K562 (cell line): Measurements from ENCODE around the gene HOXC10. TPM values are rescaled to one million over a fixed set of nuclear protein-coding genes. Genes with fewer than 3 reads are reported as not detected.
A peak's percentile ranks its signal among the peaks of the same experiment; 100 is the strongest.

Source experiments
- BCOR ChIP-seq: fragments of 450-650 bp; IDR thresholded peaks from 2 replicates; pipeline ENCODE4 v1.6.1; 2016
- BRF1 ChIP-seq: IDR thresholded peaks from 3 replicates; pipeline ENCODE4 v1.6.1; 2011; ENCODE audit warnings: borderline replicate concordance, mild to moderate bottlenecking; ENCODE audit not compliant: insufficient read length; ENCODE audit errors: extremely low read depth
- CBFA2T2 ChIP-seq: fragments of 450-650 bp; conservative IDR thresholded peaks from 2 replicates; pipeline ENCODE4 v1.6.1; 2017; ENCODE audit warnings: mild to moderate bottlenecking
- DMBX1 ChIP-seq: fragments of 250-450 bp; sonication (Bioruptor Pico); IDR thresholded peaks from 2 replicates; pipeline ENCODE4 v1.8.0; 2022; ENCODE audit warnings: inconsistent platforms, mild to moderate bottlenecking, moderate library complexity, borderline replicate concordance
- ESRRB ChIP-seq: fragments of 250-450 bp; sonication (Bioruptor Pico); IDR thresholded peaks from 2 replicates; pipeline ENCODE4 v1.5.0; 2020; ENCODE audit warnings: mild to moderate bottlenecking, moderate library complexity, borderline replicate concordance
- ETS1 ChIP-seq: conservative IDR thresholded peaks from 2 replicates; pipeline ENCODE4 v1.6.1; 2011; ENCODE audit warnings: low read depth, mild to moderate bottlenecking, low read length; ENCODE audit not compliant: control insufficient read depth
- GATA2 ChIP-seq: sonication (generic); formaldehyde crosslinking; IDR thresholded peaks from 2 replicates; pipeline ENCODE4 v1.4.0; 2020; ENCODE audit warnings: mild to moderate bottlenecking, missing genetic modification reagents
- HINFP ChIP-seq: fragments of 450-650 bp; conservative IDR thresholded peaks from 2 replicates; pipeline ENCODE4 v1.6.1; 2016; ENCODE audit warnings: missing genetic modification characterization, low read depth, mild to moderate bottlenecking, control low read depth, missing compliant biosample characterization
- HIVEP1 ChIP-seq: fragments of 250-450 bp; sonication (Bioruptor Pico); IDR thresholded peaks from 2 replicates; pipeline ENCODE4 v1.4.0; 2020; ENCODE audit warnings: mild to moderate bottlenecking
- HLTF ChIP-seq: fragments of 450-650 bp; IDR thresholded peaks from 2 replicates; pipeline ENCODE4 v1.6.1; 2016
- ILK ChIP-seq: fragments of 450-650 bp; IDR thresholded peaks from 2 replicates; pipeline ENCODE4 v1.6.1; 2016; ENCODE audit warnings: missing genetic modification characterization, low read depth, mild to moderate bottlenecking, missing compliant biosample characterization, moderate library complexity, borderline replicate concordance
- KAT2B ChIP-seq: IDR thresholded peaks from one replicate; pipeline ENCODE4 v1.6.1; 2012; ENCODE audit warnings: low read depth, mild to moderate bottlenecking, control low read depth, inconsistent platforms, low read length, moderate library complexity
- LEF1 ChIP-seq: fragments of 450-650 bp; IDR thresholded peaks from 2 replicates; pipeline ENCODE4 v1.6.1; 2016; ENCODE audit warnings: mild to moderate bottlenecking
- MAFF ChIP-seq: IDR thresholded peaks from 2 replicates; pipeline ENCODE4 v1.6.1; 2012; ENCODE audit warnings: low read length, improper control_type of control experiment
- NCOA2 ChIP-seq, 2 experiments: fragments of 450-650 bp; IDR thresholded peaks; 2 replicates each; pipeline ENCODE4 v1.6.1; 2018; ENCODE audit warnings: mild to moderate bottlenecking in 2 of 2, moderate library complexity in 1 of 2; ENCODE audit not compliant: partially characterized antibody in 2 of 2
- NELFE ChIP-seq: IDR thresholded peaks from 2 replicates; pipeline ENCODE4 v1.6.1; 2011; ENCODE audit warnings: mild to moderate bottlenecking; ENCODE audit not compliant: insufficient read depth, insufficient read length
- NFE2 ChIP-seq: IDR thresholded peaks from 2 replicates; pipeline ENCODE4 v1.6.1; 2014; ENCODE audit warnings: antibody characterized with exemption, low read depth
- NFIX ChIP-seq: fragments of 250-450 bp; sonication (Bioruptor Pico); IDR thresholded peaks from 2 replicates; pipeline ENCODE4 v1.4.0; 2020; ENCODE audit warnings: low read depth, mild to moderate bottlenecking, moderate library complexity
- NONO ChIP-seq, 2 experiments: fragments of 200-400 bp in 1 of 2; fragments of 450-650 bp in 1 of 2; formaldehyde crosslinking in 1 of 2; IDR thresholded peaks; 2 replicates each; pipeline ENCODE4 v1.6.1; 2017; ENCODE audit warnings: low read depth in 2 of 2, mild to moderate bottlenecking in 2 of 2, moderate library complexity in 2 of 2, low read length in 1 of 2
- NRF1 ChIP-seq, 2 experiments: fragments of 450-650 bp; IDR thresholded peaks in 1 of 2; conservative IDR thresholded peaks in 1 of 2; 2 replicates each; pipeline ENCODE4 v1.6.1; 2014; ENCODE audit warnings: mild to moderate bottlenecking in 2 of 2
- PHTF2 ChIP-seq: fragments of 250-450 bp; sonication (Bioruptor Pico); IDR thresholded peaks from 2 replicates; pipeline ENCODE4 v1.5.0; 2021; ENCODE audit warnings: mild to moderate bottlenecking
- POLR2A ChIP-seq: fragments of 450-650 bp; conservative IDR thresholded peaks from 2 replicates; pipeline ENCODE4 v1.6.1; 2016
- PTRF ChIP-seq: fragments of 450-650 bp; IDR thresholded peaks from 2 replicates; pipeline ENCODE4 v1.6.1; 2016; ENCODE audit warnings: mild to moderate bottlenecking, missing genetic modification characterization, missing compliant biosample characterization
- PTTG1 ChIP-seq: fragments of 450-650 bp; IDR thresholded peaks from 2 replicates; pipeline ENCODE4 v1.6.1; 2016; ENCODE audit warnings: low read depth, mild to moderate bottlenecking, missing genetic modification characterization, missing compliant biosample characterization
- SP2 ChIP-seq: IDR thresholded peaks from 2 replicates; pipeline ENCODE4 v1.6.1; 2011; ENCODE audit warnings: mild to moderate bottlenecking, low read depth, low read length, moderate library complexity; ENCODE audit not compliant: poor library complexity, severe bottlenecking; ENCODE audit errors: extremely low read depth
- SRSF3 ChIP-seq: fragments of 200-400 bp; formaldehyde crosslinking; IDR thresholded peaks from 2 replicates; pipeline ENCODE4 v1.6.1; 2016; ENCODE audit warnings: mild to moderate bottlenecking, low read length, moderate library complexity; ENCODE audit not compliant: insufficient read depth
- TAF7 ChIP-seq: fragments of 450-650 bp; IDR thresholded peaks from 2 replicates; pipeline ENCODE4 v1.6.1; 2016; ENCODE audit warnings: missing genetic modification characterization, missing compliant biosample characterization
- XRCC3 ChIP-seq: fragments of 450-650 bp; IDR thresholded peaks from 2 replicates; pipeline ENCODE4 v1.6.1; 2017; ENCODE audit warnings: mild to moderate bottlenecking, moderate library complexity
- ZNF175 ChIP-seq: fragments of 200-800 bp; sonication (Bioruptor generic); IDR thresholded peaks from 2 replicates; pipeline ENCODE4 v1.6.1; 2016; ENCODE audit warnings: low read depth, mild to moderate bottlenecking, missing genetic modification characterization, missing compliant biosample characterization
- ZNF444 ChIP-seq: fragments of 250-450 bp; sonication (Bioruptor Pico); IDR thresholded peaks from 2 replicates; pipeline ENCODE4 v1.4.0; 2020; ENCODE audit warnings: mild to moderate bottlenecking, moderate library complexity
- ZNF584 ChIP-seq: fragments of 200-800 bp; sonication (Bioruptor generic); IDR thresholded peaks from 2 replicates; pipeline ENCODE4 v1.6.1; 2016; ENCODE audit warnings: low read depth, mild to moderate bottlenecking, missing genetic modification characterization, missing compliant biosample characterization
- polyA plus RNA-seq, 8 experiments: library from polyadenylated mRNA; depleted of rRNA in 4 of 8; stranded (reverse) in 5 of 8; unstranded in 3 of 8; fragments of >200 nt; fragmentation: Nextera tagmentation in 2 of 8; fragmentation: Illumina TruSeq in 1 of 8; extraction: Ambion mirVana in 2 of 8; extraction: Trizol in 1 of 8; gene quantifications; 2 replicates each; pipeline versions ENCODE4 v1.2.1 to v1.2.3, GENCODE V29; 2011 to 2014; ENCODE audit warnings: inconsistent platforms in 1 of 8, missing spikeins in 1 of 8
- total RNA-seq, 7 experiments: library from RNA; depleted of rRNA in 6 of 7; stranded (reverse); fragments of >200 nt in 6 of 7; fragmentation: Illumina TruSeq in 2 of 7; extraction: Trizol in 2 of 7; gene quantifications; 2 replicates each; pipeline versions ENCODE4 v1.2.1 to v1.2.3, GENCODE V29; 2011 to 2021; ENCODE audit warnings: low replicate concordance in 1 of 7

HOXC10 gene
- total and polyA plus RNA-seq, 9 of the 15 experiments (the other 6 are each of a cell fraction or from before 2014, with no cell fraction given): 0.13 to 0.77 (median 0.35) TPM; not detected in 2

- no peak for TF ChIP-seq NCOA2 (IDR thresholded peaks at IDR 0.05; ENCODE audit: partially characterized antibody in 2 of 2)
- TF ChIP-seq PTTG1: no peak
- TF ChIP-seq HINFP (tag): no peak
- no peak for TF ChIP-seq GATA2 (CRISPR knock-in tag)
- no peak for TF ChIP-seq DMBX1
- TF ChIP-seq KAT2B: no peak
- TF ChIP-seq SRSF3: no peak
- no peak for TF ChIP-seq ZNF584 (CRISPR knock-in tag)
- no peak for TF ChIP-seq HIVEP1 (CRISPR knock-in tag)
- no peak for TF ChIP-seq MAFF
- TF ChIP-seq NELFE: no peak
- no peak for TF ChIP-seq NRF1 (conservative IDR thresholded peaks at IDR 0.05 in 1 of 2, IDR thresholded peaks at IDR 0.05 in 1 of 2)
- TF ChIP-seq CBFA2T2: no peak
- TF ChIP-seq NFIX (CRISPR knock-in tag): no peak
- no peak for TF ChIP-seq ETS1
- no peak for TF ChIP-seq ESRRB (CRISPR knock-in tag)
- no peak for TF ChIP-seq NONO (IDR thresholded peaks at IDR 0.05; ENCODE audit: low read depth in 2 of 2, low read length in 1 of 2)
- TF ChIP-seq HLTF: no peak
- TF ChIP-seq ZNF444 (CRISPR knock-in tag): no peak
- no peak for TF ChIP-seq TAF7 (tag)
- no peak for TF ChIP-seq ZNF175 (CRISPR knock-in tag)
- no peak for TF ChIP-seq SP2
- no peak for TF ChIP-seq PTRF (tag)
- no peak for TF ChIP-seq ILK (tag)
- no peak for TF ChIP-seq BCOR
- no peak for TF ChIP-seq BRF1
- TF ChIP-seq LEF1: no peak
- no peak for TF ChIP-seq NFE2
- TF ChIP-seq PHTF2: no peak
- no peak for TF ChIP-seq XRCC3
- TF ChIP-seq POLR2A: peak; percentile 26; the same call in 1 of the 2 replicates
Measured at GRCh38 chr12:54018468-54018984, 33.6 kb downstream of the HOXC10 start (continued).
